GM18517 (cell line): ENCODE measurements around the gene TMEM174.
"Not testable (repeated sequence)": the region's sequence is repeated elsewhere in the genome, so short reads cannot be mapped to it uniquely, and the experiment has no call there.

ENCODE experiments used
- ATAC-seq: cut with Tn5 transposase; IDR thresholded peaks from one replicate; pipeline ENCODE4 v1.9.1; 2021; ENCODE audit warnings: mild to moderate bottlenecking, moderate library complexity; ENCODE audit not compliant: unreplicated experiment

The TMEM174 gene

DNA sequence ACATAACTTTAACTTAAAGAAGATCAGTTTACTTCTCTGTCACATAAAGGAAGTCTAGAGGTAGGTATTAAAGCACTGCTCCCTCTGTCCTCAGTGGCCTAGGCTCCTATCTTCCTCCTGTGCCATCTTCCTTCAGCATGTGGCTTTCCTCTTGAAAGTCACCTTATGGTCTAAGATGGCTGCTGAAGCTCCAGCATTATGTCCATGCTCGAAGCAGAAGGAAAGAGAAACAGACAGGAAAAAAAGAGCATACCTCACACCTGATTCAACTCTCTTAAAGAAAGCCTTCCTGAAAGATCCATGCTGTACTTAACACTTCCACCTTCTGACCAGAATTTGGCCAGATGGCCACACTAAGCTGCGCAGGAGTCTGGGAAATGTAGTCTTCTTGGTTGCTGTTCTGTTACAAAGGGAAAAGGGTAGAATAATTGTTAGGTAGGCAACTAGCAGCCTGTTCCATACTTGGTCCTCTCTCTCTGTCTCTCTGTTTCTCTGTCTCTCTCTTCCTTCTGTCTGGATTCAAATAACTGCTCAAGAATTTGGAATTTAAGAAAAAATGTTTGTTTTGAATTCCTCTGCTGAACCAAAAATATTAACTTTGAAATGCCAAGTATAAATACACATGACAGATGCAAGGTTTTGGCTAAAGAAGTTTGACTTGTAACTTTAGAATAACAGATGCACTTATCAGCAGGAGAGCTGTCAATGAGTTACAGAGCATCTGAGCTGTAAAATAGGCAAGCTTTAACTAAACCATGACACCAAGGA lies 16.0 kb downstream of the TMEM174 start:
- no peak for ATAC-seq

DNA sequence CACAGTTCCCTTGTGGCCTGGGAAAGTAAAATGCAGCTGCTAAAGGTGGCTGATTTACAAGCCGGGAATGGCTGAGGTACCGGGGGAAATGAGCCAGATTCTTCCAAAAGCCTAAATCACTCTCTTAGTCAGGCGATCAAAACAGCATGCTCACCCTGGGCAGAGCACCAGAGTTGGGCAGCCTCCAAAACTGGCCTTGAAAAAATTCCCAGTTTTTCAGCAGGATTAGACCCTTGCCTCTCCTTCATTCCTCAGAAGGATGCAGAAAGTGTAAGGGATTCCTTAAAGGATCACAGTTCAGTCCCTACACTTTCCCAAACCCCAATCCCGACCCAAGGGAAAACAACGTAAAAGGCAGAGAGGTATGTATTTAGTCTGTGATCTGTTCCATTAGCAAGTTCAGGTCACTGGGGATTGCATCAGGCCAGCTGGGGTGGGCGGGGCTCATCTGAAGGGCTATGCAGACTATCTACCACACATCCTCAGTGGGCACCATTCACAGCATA lies 16.9 kb downstream of the TMEM174 start:
- ATAC-seq = no peak

DNA sequence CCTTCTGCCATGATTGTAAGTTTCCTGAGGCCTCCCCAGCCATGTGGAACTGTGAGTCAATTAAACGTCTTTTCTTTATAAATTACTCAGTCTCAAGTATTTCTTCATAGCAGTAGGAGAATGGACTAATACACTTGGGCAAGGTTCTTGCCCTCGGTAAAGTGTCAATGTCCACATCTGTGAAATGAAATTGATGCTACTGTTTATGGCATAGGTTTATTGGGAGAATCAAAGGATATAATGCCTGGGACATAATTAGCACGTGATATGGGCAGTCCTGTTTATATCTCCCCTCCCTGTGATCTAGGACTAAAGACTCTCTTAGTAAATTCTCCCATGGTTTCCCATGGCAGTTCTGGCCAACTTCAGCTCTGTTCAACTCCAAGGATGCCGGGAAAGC lies 19.4 kb downstream of the TMEM174 start:
- ATAC-seq = no peak

DNA sequence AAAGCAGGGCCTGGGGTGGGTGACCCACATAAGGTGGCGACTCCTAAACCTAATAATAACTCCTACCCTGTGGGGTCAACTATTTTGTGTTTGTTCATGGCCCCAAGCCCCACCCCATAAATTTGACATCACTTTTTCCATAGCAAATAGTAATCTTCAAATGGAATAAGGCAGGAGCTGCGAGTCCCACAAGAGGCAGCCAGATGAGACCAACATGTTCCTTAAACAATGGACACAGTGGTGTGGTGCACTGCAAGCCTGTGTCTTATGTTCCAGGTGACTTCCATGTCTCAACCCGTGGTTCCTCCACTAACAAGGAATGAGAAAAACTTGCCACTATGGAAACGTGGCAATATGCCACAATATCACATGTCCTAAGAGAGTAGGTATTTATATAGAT lies 20.6 kb downstream of the TMEM174 start:
- no peak for ATAC-seq

DNA sequence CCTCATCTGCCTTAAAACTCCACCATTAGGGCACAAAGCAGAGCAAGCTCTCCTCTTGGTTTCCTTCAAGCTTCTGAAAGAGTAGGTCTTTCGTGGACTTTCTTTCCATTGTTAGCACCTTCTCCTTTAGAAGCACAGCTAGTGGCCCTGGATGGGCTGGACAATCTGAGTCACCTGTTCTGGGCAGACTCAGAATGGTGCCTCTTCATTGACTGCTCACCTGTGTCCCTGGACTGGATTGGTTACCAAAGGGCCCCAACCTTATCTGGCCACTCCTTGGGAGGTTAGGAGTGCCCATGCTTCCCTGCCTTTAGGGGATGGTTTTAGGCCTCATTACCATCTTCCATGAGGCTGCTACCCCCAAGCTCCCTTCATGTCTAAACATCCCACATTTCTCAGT lies 23.2 kb downstream of the TMEM174 start:
- no peak for ATAC-seq

DNA sequence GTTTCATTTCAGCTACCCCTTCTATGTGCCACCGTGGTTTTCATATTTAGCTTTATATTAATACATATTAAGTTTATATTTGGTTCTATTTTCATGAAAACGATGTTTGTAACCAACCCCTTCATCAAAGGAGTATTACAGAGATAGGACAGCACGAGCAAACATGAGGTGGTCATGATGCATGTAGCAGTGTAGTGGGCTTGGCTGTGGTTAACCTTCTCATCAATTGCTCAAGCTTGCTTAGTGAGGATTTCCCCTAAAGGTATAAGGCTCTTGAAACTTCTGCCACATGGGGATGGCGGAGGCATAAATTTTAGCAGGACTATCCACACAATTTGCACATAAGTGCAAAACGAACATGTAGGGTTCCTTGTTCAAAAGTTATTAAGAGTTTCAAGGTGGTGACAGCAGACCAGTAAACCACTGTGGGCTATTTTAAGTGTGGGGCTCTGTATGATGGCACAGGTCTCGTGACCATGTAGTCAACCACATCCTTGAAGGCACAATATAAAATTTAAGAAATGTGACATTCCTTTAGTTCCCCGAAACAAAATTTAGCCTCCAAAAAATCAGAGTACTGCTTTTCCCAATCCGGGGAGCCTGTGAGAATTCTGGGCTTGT lies 24.8 kb downstream of the TMEM174 start:
- no peak for ATAC-seq

DNA sequence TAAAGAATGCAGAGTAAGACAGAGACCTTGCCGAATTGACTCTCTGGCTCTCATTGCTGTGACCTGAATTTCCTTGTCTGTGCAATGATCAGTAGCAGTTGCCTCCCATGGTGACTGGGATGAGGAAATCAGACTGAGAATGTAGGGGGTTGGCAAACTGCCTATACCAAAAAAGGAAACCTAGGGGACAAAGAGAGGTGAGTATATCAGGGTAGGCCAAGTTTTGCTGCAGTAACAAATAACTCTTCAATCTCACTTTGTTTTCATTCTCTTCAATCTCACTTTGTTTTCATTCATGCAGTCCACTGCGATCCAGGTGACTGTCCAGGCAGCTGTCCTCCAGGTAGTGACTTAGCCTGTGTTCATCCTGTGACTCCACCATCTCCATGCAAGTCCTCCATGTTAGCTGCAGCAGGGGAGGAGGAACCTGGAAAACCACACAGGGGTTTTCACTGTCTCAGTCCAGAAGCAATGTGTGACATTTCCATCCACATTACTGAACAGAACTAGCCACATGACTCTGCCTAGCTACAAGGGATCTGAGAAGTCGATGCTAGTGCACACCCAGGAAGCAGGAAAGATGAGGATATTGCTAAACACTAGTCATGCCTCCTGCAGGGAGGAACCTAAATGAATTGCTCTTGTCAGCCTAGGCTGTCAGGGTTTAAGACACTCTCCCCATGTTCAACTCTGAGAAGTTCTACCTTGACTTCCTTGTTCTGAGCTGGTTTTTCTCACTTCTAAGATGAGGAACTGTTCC lies 26.0 kb downstream of the TMEM174 start:
- no peak for ATAC-seq

DNA sequence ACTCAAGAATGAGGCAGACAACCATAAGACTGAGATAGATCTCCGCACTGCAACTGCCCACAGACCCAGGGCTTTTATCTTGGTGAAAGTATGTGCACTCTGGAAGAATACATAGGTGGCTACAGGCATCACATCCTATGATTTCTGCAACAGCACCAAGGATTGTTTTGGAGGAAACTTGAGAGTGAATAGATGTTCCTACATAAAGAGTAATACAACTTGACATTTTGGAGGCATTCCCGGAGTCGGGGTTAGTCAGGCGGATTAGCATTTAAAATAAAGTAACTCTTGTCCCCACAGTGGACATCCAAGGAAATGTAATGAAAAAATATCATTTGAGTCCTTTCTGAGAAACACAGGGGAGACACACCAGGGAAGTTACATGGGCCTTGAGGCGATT lies 26.7 kb downstream of the TMEM174 start:
- no peak for ATAC-seq

DNA sequence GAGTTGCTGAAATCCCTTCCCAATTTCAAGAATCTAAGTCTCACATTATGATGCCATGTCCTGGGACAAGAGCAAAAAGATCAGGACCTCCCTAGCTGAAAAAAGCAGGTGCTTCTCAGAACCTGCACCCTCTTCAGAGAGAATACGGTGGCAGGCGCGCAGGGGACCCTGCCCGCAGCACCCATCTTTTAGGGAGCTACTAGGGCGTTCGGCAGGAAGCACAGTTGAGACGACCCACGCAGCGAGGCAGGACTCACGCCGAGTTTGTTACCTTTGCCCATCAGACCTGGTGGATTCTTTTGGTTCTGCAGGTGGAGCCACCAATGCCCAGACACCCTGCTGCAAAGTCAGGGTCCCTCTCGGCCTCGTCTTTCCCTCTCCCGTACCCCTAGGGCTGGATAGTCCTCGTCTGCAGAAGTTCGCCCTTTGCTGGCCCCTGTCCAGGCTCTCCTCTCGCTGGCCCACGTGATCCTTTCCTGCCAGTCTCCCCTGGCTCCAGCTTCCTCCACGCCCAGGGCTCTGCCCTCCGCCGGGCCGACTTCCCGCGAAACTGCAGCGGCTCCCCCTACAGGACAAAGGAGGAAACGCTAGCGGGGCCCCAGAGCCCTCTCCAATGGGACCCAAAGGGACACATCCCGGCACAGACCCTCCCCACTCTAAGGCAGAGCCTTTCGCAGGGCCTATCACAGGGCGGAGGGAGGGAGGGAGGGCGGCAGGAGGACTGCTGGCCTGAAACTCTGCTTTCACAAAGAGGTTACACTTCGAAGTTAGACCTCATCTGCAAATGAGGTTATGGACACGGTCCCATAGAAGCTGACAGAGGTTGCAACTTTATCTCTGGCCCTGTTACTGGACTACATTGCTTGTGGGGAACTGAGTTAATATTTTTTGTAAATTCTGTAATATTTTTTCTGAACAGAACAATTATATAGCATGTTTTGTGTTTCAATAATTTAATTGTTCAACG lies 28.8 kb downstream of the TMEM174 start:
- ATAC-seq = peak; percentile 64

DNA sequence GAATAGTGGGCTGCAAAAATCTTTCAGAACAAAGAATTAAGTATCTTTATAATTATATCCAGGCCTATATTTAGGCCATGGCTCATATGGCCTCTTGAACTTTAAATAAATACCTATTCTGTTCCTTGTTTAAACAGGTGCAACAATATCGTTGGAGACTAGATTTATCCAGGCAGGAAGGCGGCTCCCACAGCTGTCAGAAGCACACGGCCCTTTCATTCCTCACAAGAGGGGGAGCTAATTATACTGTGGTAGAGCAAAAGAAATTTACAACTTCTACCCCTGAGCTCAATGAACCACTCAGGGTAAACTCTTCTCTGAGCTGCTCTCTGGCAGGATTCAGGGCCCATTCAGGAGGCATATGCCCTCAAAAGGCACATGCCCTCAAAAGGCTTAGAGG lies 31.3 kb downstream of the TMEM174 start:
- ATAC-seq = no peak

DNA sequence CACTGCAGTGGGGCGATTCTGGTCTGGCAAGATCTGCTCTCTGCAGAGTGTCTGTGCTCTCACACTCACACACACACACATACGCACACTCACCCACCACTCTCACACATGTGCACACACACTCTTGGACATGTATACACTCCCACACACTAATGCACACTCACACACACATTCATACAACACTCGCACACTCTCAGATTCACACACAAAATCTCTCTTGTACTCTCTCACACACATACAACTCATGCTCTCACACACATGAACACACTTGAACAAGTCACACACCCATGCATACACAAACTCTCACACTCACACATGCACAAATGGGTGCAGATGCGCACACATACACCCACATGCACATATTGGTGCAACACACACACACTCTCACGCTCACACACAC lies 31.7 kb downstream of the TMEM174 start:
- ATAC-seq = no peak

DNA sequence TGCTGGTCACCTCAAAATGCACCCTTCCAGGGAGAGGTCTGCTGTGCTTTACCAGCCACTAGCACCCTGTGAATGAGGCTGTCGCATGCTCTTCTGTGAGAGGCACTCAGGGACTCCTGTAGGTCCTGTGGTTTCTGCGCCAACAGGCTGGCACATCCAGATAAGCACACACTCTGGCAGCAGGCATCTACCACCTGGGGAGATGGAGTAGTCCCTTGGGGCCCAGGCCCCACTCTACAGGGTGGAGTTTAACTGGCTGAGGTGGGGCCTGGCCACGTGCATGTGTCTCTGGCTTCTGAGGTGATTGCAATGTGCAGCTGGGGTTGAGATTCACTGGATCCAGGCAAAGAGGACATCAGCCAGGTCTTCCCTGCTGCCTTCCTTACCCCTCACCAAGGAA lies 32.3 kb downstream of the TMEM174 start:
- no peak for ATAC-seq

DNA sequence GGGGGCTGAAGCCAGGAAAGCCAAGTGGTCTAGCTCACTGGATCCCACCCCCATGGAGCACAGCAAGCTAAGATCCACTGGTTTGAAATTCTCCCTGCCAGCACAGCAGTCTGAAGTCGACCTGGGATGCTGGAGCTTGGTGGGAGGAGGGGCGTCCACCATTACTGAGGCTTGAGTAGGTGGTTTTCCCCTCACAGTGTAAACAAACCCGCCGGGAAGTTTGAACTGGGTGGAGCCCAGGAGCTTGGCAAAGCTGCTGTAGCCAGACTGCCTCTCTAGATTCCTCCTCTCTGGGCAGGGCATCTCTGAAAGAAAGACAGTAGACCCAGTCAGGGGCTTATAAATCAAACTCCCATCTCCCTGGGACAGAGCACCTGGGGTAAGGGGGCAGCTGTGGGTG lies 34.2 kb downstream of the TMEM174 start:
- ATAC-seq = not testable (repeated sequence)

DNA sequence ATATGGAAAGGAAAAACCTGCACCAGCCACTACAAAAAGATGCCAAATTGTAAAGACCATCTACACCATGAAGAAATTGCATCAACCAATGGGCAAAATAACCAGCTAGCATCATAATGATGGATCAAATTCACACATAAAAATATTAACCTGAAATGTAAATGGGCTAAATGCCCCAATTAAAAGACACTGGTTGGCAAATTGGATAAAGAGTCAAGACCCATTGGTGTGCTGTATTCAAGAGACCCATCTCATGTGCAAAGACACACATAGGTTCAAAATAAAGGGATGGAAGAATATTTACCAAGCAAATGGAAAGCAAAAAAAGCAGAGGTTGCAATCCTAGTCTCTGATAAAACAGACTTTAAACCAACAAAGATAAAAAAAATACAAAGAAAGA lies 36.1 kb downstream of the TMEM174 start:
- not testable (repeated sequence) for ATAC-seq

DNA sequence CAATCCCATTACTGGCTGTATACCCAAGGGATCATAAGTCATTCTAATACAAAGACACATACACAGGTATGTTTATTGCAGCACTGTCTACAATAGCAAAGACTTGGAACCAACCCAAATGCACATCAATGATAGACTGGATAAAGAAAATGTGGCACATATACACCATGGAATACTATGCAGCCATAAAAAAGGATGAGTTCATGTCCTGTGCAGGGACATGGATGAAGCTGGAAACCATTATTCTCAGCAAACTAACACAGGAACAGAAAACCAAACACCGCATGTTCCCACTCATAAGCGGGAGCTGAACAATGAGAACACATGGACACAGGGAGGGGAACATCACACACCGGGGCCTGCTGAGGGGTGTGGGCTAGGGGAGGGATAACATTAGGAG lies 39.7 kb downstream of the TMEM174 start:
- not testable (repeated sequence) for ATAC-seq

DNA sequence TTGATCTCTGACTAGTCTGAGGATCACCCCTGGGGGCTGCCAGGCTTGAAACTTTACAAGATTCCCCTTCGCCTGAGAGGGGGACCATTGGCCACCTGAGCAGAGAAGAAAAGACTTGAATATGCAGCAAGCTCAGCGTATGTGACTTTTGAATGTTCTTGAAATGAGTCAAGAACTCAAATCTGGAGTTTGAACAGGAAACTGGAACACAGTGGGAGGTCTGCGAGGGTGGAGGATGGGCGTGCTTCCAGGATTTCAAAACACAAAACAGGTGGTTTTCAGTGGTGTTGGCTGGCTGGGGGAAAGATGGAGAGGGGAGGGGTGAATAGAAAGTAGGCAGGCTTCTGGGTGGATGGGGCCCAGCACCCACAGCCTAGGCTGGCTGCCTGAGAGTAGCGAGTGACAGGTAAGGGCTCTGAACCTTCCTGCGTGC lies 40.6 kb downstream of the TMEM174 start:
- ATAC-seq = no peak

DNA sequence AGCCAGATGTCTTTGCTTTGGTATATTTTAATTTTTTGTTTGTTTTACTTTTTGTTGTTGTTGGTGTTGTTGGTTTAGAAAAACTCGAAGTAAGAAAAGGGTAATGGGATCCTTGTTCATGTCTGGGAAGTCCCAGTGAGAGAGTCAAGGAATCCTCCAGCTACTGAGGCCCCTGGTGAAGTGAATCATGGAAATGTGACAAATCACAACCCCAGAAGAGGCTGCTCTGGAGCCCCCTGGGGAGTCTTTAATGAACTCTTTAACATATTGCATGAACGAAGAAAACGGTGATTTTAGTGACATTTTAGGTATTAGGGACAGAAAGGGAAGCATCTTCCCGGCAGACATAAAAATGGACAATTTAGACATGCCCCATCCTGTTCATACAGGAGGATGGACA lies 41.3 kb downstream of the TMEM174 start:
- no peak for ATAC-seq

DNA sequence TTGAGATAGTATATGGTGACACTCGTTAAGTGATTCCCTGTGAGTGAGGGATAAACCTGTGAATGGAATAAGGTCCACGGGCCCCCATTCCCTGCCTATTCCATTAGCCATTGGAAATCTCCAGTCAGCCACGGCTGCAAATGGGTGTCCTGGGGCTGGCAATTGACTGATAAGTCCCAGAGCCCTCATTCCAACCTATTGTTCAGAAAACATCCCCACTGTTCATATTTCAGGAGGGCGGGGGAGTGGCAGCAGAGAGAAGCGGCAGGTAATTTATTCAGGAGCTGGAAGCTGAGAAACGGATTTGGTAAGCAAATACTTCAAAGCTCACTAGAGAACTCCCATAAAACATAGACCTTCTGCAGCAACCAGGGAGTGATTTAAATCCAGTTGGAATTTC lies 42.0 kb downstream of the TMEM174 start:
- no peak for ATAC-seq

DNA sequence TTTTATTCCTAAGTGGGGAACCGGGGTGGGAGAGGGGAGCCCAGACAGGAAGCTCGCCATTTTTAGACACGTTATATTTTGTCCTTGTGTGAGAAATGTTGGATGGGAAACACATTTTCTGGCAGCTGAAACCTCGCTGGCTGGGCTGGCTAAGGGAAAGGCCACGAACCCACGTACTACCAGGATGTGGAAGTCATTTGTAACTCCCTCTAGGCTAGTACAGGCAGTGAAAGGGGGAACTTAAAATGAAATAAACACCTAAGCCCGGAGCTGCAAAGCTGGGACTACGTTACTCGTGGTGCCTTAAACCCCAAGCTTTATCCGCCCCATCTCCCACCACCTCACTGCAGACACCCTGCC lies 42.5 kb downstream of the TMEM174 start:
- ATAC-seq = no peak

DNA sequence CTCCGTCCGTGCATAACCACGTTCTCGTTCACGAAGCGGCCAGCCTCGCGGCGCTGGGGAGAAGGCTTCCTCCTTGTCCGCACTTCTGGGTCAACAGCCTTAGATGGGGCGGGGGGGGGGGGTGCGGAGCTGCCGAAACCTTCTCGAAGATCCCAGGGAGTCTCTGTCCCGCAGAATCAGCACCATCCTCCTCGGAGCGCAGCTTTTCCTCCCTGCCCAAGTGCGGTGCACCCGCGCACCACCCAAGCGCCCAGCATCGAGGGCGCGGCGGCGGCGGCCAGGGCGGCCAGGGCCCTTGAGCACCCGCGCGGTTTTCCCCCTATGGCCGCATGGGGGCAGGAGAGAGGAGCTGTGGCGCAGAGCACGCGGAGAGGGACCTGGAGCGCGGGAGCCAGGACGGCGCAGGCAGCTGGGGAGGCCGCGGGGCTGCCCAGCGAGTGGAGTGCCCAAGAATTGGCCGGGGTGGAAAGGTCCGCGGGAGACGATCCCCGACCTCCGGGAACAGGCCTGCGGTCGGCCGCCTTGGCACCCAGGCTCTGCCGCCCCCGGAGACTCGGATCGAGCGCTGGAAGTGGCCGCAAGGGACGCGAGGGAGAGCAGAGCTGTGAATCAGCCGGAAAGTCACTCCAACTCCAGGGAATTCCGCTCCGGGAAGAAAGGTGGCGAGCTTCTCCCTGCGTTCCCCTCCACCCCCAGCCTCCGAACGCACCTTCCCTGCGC lies 43.1 kb downstream of the TMEM174 start:
- ATAC-seq = no peak
